HG03521 (cell line): ENCODE results near the gene TRPM7.
"Not testable (repeated sequence)": the region's sequence is repeated elsewhere in the genome, so short reads cannot be mapped to it uniquely, and the experiment has no call there.

Experiments used
- ATAC-seq: cut with Tn5 transposase; IDR thresholded peaks from one replicate; pipeline ENCODE4 v1.9.1; 2021; ENCODE audit warnings: mild to moderate bottlenecking, moderate library complexity; ENCODE audit not compliant: unreplicated experiment

The TRPM7 gene

DNA sequence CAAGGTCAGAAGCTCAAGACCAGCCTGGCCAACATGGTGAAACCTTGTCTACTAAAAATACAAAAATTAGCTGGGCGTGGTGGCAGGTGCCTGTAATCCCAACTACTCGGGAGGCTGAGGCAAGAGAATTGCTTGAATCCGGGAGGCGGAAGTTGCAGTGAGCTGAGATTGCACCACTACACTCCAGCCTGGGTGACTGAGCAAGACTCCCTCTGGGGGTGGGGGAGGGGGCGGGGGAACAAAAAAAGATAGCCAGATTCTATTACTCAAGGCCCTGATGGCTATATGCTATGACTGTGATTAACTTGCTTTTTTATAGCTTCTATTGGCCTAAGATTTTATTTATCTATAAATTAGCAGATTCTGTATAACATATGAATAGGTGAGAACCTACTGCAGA is 112.8 kb downstream of the TRPM7 start:
- not testable (repeated sequence) for ATAC-seq

DNA sequence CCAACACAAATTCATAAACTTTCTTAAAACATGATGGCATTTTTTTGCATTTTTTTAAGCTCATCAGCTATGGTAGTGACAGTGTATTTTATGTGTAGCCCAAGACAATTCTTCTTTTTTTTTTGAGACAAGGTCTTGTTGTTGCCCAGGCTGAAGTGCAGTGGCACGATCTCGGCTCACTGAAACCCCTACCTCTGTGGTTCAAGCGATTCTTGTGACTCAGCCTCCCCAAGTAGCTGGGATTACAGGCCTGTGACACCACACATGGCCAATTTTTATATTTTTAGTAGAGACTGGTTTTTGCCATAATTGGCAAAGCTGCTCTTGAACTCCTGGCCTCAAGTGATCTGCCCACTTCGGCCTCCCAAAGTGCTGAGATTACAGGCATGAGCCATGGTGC is 122.8 kb downstream of the TRPM7 start:
- ATAC-seq: no peak

DNA sequence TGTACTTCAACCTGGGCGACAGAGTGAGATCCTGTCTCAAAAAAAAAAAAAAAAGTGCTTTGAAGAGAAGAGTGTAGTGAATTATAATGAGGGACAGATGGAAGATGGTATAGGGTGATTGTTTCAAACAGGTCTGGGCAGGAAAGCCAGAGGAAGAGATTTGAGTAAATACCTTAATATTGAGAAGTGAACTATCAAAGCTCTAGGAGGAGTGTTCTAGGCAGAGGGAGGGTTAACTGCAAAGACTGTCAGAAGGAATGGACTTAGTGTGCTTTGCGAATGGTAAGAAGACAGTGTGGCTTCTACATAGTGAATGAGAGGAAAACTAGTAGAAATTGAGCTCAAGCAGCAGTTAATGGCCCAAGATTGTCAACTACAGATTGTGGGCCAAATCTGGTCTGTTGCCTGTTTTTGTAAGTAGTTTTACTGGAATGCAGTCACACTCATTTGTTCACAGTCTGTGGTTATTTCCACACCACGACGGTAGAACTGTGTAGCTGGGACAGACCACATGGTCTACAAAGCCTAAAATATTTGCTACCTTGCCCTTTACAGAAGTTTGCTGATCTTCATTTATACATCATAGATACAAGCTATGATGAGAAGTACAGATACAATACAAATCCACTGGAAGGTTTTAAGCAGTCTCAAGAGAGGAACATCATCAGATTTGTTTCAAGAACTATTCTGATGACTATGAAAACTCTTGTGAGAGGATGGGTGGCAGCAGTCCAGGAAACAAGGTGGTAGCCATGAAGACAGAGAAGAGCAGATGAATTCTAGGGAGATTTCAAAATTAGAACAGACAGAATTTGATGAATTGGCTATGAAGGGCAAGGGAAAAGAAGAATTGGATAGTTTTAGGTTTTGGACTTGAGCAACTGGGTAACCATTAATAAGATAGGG is 123.6 kb downstream of the TRPM7 start:
- no peak for ATAC-seq

DNA sequence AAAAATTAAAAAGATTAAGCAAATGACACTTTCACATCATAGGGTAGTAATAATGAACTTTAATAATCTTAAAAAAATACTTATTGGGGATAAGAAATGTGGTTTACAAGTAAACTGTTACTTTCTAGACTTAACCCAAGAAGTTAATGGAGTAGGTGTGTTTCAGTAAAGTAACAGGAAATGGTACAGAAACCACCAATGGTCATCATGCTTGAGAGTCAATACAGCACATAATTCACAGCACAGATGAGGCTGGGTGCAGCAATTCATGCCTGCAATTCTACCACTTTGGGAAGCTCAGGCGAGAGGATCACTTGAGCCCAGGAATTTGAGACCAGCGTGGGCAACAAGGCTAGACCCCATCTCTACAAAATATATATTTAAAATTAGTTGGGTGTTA is 128.6 kb downstream of the TRPM7 start:
- no peak for ATAC-seq

DNA sequence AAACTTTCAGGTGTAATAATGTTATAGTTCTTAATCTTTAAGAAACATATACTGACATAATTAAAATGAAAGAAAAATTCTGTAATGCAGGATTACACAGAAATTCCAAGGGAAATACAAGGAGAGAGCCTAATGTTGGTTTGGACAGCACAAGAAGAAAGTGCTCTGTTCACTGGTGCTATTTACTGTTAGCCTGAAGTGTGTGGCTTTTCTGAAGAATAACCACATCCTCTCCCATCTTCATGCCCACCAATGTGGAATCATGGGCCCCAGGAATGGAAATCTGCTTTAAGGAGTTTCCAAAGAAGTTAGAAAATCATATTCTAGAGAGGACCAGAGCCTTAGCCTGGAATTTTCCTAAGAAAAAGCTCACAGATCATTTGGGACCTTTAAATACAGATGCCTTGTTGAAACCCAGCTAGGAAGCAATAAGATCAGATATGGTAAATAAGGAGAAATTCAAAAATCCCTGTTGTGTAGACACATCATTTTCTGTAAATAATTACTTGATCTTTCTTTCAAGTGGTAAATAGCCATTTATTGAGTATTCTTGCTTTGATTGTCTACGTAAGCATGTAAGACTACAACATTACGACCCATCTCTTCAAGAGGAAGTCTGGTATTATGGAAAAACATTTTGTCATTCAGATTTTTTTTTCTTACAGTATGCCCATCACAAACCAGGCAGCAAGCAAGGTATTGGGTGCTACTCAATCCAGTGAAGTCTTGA is 129.8 kb downstream of the TRPM7 start:
- no peak for ATAC-seq

DNA sequence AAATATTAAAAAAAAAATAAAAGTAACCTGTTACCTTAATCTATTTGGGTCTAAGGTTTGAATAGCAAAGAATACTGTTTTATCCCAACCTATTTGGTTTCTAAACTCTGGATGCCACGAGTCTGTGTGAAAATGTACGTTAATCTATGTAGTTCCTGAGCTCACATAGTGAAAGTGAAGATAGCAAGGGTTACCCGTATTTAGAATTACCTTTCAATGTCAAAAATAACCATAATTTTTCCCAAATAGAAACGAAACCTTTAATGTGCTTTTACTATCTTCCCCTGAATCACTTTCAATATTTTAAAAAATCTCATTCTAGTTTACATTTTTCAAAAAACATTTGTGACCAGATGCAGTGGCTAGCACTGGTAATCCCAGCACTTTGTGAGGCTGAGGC is 134.4 kb downstream of the TRPM7 start:
- no peak for ATAC-seq

DNA sequence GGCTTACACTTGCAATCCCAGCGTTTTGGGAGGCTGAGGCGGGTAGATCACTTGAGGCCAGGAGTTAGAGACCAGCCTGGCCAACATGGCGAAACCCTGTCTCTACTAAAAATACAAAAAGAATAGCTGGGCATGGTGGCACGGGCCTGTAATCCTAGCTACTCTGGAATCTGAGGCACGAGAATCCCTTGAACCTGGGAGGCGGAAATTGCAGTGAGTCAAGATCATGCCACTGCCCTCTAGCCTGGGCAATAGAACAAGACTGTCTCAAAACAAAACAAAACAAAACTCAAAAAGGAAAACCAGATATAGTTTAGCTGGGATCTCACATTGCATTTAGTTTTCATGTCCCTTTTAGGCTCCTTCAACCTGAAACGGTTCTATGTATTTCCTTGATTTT is 137.3 kb downstream of the TRPM7 start:
- ATAC-seq: no peak

DNA sequence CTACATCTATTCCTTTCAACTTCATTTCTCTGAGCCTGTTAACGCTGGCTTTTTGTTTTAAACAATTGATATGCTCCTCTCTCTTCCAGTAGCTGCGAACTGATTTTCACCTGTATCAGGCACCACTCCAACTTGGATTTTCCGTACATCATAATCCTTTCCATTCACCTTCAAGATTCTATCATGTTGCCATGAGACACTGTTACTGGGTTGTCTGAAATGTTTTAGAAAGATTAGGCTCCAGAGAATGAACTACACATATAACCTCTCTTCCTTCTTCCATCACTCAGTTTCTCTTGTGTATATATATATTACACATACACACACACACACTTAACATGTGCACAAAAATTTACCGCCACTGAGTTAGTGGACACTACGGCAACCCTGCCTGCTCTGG is 140.0 kb downstream of the TRPM7 start, which contains the start of gene USP50:
USP50 (minus strand) TSS at position 101 of the 400 bp plus-strand sequence. CDS start 141 bp downstream, outside the sequence.
- no peak for ATAC-seq

DNA sequence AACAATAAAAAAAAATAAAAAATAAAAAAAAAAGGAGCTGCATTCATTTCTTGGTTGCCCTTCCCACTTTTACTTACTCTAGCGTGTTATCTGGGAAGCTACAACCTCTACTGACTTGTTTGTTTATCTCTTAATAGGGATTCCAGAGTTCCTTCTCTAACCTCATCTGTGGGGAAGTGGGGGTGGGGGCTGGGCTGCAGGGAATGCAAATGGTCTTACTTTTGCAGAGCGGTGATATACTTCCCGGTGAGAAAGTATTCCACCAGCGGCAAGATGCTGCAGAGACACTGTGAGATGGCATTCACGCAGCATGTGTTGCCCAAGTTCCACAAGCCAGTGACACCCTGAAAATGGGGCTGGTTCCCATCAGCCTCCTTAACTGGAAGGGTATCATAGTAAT is 142.2 kb downstream of the TRPM7 start:
- no peak for ATAC-seq

DNA sequence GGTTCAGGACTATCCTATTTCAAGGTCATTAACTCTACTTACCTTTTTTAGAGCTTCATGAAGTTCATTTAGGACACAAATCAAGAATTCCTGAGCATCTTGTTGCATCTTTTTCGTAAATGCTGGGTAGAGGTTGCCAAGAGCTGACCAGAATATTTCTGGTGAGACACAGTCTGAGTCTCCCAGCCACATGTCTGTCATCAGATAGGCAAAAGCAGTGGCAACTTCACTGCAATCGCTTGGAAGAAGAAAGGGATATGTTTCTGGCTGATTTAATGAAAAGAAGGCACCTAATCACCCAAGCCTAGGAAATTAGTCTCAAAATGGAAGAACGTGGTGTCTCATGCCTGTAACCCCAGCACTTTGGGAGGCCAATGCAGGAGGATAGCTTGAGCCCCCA is 143.0 kb downstream of the TRPM7 start:
- no peak for ATAC-seq

DNA sequence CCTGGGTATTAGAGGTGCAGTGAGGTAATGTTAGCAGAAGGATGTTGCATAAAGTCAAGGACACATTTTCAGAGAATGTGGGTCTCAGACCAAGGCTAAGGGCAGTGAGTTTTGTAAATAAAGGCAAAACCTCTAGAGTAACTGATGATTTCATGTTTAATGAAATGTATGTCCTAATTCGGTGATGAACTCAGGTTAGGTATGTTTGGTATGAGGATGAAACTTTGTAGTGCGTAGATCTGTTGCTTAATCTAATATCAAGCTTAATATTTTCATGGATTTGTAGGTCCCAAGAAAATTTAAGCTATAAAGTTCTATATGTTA is 143.7 kb downstream of the TRPM7 start:
- ATAC-seq: no peak

DNA sequence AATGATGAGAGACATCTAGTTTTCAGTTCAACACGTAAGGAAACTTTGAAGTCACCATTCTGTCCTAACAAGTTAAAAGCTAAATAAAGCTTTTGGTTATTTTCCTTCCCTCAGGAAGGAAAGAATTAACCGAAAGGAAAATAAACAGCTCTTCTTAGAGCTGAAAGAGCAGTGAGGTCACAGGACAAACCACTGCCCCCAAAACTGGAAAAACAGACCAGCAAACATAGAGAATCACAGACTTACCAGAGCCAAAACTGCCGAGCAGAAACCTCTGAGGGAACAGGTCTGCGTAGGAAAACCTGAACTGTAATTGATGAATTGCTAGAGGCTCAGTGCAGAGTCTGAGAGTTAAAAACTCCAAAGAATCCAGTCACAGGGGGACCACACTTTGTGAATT is 154.8 kb downstream of the TRPM7 start:
- ATAC-seq: no peak

DNA sequence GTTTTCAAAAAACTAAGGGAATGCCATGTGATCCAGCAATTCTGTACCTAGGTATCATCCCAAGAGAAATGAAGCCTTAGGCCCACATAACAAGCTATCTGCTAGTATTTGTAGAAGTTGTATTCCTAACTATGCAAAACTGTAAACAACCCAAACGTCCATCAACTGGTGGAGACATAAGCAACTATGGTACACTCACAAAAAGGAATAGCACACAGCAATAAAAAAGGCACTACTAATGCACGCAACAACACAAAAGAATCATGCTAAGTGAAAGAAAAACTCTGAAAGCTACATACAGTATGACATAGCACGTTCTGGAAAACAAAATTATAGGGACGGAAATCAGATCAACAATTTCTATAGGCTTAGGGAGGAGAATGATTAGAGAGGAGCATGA is 155.4 kb downstream of the TRPM7 start:
- ATAC-seq: no peak

DNA sequence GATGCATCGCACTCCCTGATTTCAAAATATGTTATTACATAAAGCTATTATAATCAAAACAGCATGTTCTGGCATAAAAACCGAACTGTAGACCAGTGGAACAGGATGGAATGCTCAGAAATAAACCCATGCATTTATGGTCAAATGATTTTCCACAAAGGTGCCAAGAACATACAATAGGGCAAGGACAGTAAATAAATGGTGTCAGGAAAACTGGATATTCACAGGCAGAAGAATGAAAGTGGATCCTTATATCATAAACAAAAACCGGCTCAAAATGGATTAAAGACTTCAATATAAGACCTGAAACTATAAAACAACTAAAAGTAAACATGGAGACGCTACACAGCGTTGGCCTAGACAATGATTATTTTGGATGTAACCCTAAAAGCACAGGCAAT is 162.7 kb downstream of the TRPM7 start:
- ATAC-seq: no peak

DNA sequence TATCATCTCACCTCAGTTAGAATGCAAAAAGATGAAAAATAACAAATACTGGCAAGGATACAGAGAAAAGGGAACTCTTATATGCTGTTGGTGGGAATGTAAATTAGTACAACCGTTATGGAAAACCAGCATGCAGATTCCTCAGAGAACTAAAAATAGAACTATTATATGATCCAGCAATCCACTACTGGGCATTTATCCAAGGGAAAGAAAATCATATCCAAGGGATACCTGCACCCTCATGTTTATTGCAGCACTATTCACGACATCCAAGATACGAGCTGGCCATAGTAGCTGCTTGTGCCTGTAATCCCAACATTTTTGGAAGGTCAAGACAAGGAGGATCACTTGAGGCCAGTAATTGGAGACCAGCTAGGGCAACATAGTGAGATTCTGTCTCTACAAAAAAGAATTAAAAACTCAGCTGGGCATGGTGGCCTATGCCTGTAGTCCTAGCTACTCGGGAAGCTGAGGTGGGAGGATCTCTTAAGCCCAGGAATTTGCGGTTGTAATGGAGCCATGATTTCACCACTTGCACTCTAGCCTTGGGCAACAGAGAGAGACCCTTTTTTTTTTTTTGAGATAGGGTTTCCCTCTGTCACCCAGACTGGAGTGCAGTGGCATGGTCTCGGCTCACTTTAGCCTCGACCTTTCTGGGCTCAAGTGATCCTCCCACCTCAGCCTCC is 166.7 kb downstream of the TRPM7 start:
- ATAC-seq: no peak

DNA sequence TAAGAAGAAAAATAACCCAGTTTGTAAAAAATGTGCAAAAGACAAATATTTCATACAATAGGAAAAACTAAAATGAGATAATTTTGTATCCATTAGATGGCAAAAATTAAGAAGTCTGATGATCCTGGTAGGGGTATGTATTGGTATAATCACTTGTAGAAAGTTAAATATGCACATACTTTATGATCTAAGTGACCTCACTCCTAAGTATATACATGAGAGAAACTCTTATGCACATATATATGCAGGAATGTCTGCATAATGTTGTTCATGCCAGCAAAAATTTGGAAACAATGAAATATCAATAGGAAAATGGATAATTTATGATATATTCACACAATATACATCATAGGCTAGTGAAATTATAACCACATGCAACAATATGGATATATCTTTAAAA is 173.6 kb downstream of the TRPM7 start:
- no peak for ATAC-seq
